HUES48 (cell line): Measurements from ENCODE around the gene KCNK5.

ENCODE experiments used
- H3K27ac ChIP-seq: one replicate; pipeline ENCODE4 v1.7.0; 2013; ENCODE audit warnings: low read depth, low read length, inconsistent platforms
- H3K27me3 ChIP-seq: 2 replicates; pipeline ENCODE4 v1.6.1; 2013; ENCODE audit warnings: mild to moderate bottlenecking, low read length; ENCODE audit not compliant: control insufficient read depth, insufficient read depth
- H3K36me3 ChIP-seq: 2 replicates; pipeline ENCODE4 v1.6.1; 2013; ENCODE audit warnings: low read length; ENCODE audit not compliant: control insufficient read depth, insufficient read depth
- H3K4me1 ChIP-seq: 2 replicates; pipeline ENCODE4 v1.6.1; 2013; ENCODE audit warnings: mild to moderate bottlenecking, low read length; ENCODE audit not compliant: control insufficient read depth, insufficient read depth
- H3K4me3 ChIP-seq: 2 replicates; pipeline ENCODE4 v1.5.1; 2013; ENCODE audit warnings: mild to moderate bottlenecking, low read depth, low read length
- H3K9ac ChIP-seq: 2 replicates; pipeline ENCODE4 v1.6.1; 2013; ENCODE audit warnings: mild to moderate bottlenecking, low read depth, low read length, moderate library complexity
- H3K9me3 ChIP-seq: 2 replicates; pipeline ENCODE4 v1.6.1; 2013; ENCODE audit warnings: low read length; ENCODE audit not compliant: control insufficient read depth, insufficient read depth

Gene KCNK5

DNA sequence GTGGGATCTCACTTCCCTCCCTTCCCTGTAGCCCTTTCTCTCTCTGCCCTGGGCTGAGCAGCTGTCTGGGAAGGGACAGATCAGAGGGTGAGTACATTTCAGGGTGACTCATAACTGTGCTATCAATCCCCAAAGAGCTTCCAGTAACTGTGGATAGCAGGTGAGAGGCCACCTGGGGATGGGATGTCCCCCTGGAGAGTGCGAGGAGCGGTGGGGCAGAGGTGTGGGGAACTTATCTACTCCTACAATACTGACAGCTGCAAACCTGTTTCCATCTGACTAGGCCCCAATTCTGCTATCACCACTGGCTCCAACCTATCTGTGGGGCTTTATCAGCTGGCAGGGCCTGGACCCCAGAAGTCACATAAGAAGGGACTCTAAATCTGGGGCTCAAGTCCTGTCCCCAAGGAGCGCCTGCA is 32.6 kb downstream of the KCNK5 start:
- Histone ChIP-seq H3K4me3 (no peak overlapping the region), H3K27me3 (no peaks in the 10 kb centered on the region), H3K9me3 (no peaks in the 10 kb centered on the region), H3K36me3 (peaks cover 46% of the 10 kb centered on the region), H3K27ac (no peak overlapping the region), H3K4me1 (no peaks in the 10 kb centered on the region), H3K9ac (no peak overlapping the region)

GRCh38 chr6:39195792-39196385 is 33.4 kb downstream of the KCNK5 start:
- Histone ChIP-seq H3K4me1 (no peaks in the 10 kb centered on the region), H3K27me3 (no peaks in the 10 kb centered on the region), H3K36me3 (peaks cover 54% of the 10 kb centered on the region), H3K9ac (no peak overlapping the region), H3K27ac (no peak overlapping the region), H3K9me3 (no peaks in the 10 kb centered on the region), H3K4me3 (no peak overlapping the region)

GRCh38 chr6:39194466-39194865 is 34.8 kb downstream of the KCNK5 start:
- H3K9ac ChIP-seq = no peak overlapping the region
- no peaks in the 10 kb centered on the region for H3K9me3 ChIP-seq
- H3K27ac ChIP-seq = no peak overlapping the region
- no peaks in the 10 kb centered on the region for H3K27me3 ChIP-seq
- peaks cover 60% of the 10 kb centered on the region for H3K36me3 ChIP-seq
- H3K4me3 ChIP-seq = no peak overlapping the region
- H3K4me1 ChIP-seq = no peaks in the 10 kb centered on the region

DNA sequence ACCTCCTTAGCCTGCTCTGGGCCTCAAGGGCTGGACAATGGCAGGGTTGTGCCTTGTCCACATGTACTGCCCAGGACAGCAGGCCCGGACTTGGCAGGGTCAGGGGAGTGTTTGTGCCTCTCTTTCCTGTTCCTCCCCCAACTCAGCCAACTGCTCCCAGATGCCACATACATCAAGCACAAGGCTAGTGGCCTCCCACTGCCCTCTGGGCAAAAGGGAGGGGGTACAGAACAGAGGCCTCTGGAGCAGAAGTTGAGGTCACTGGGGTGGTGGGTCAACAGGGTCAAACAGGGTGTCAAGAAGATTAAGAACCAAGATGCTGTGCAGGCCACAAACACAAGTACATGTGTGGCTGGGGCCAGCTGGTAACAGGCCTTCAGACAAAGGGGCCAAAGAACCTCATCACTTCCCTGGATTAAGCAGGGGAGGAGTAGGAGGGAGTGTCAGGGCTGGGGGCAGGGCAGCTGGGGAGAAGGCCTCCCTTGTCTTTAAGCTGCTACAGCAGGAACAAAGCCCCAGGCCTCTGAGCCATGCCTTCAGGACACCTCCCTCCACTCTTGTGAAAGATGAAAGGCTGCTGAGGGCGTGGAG is 36.0 kb downstream of the KCNK5 start:
- Histone ChIP-seq H3K27ac (no peak overlapping the region), H3K9ac (no peak overlapping the region), H3K4me3 (no peak overlapping the region), H3K9me3 (no peaks in the 10 kb centered on the region), H3K4me1 (no peaks in the 10 kb centered on the region), H3K36me3 (peaks cover 71% of the 10 kb centered on the region), H3K27me3 (no peaks in the 10 kb centered on the region)

GRCh38 chr6:39192736-39193135 is 36.5 kb downstream of the KCNK5 start:
- H3K9ac ChIP-seq = no peak overlapping the region
- peaks cover 74% of the 10 kb centered on the region for H3K36me3 ChIP-seq
- no peaks in the 10 kb centered on the region for H3K4me1 ChIP-seq
- no peak overlapping the region for H3K27ac ChIP-seq
- H3K27me3 ChIP-seq = no peaks in the 10 kb centered on the region
- no peak overlapping the region for H3K4me3 ChIP-seq
- no peaks in the 10 kb centered on the region for H3K9me3 ChIP-seq

DNA sequence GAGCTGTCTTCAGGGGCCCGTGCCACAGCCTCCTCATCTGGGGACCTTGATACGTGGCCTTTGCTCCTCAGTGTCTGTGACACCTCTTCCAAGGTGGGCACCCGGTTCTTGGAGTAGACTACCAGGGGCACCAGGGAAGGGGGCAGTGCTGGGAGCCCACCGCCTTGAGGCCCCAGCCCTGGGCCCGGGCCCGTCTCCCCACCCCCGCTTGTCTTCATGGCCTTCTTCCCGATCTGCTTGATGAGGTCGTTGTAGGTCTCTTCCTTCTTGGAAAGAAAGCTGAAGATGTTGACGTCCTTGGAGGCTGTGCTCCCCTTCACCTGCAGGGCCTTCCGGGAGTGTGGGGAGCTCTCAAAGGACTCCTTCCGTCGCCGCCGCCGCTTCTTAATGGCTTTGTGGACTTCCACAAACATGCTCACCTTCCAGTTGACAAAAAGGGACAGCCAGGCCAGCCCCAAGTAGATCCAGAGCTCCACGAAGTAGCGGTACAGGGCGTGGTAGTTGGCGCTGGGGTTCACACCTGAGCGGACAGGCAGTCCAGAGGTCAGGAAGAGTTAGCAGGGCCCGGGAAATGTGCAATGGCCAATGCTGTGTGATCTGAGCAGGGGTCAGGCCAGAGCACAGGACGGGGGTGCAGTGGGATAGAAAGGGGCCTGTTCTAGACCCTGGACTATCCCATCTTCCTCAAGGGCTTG is 37.9 kb downstream of the KCNK5 start:
- no peak overlapping the region for H3K27ac ChIP-seq
- H3K9ac ChIP-seq = no peak overlapping the region
- H3K4me3 ChIP-seq = no peak overlapping the region
- no peaks in the 10 kb centered on the region for H3K4me1 ChIP-seq
- peaks cover 78% of the 10 kb centered on the region for H3K36me3 ChIP-seq
- no peaks in the 10 kb centered on the region for H3K9me3 ChIP-seq
- H3K27me3 ChIP-seq = no peaks in the 10 kb centered on the region

GRCh38 chr6:39190545-39191235 is 38.6 kb downstream of the KCNK5 start:
- Histone ChIP-seq H3K27ac (no peak overlapping the region), H3K36me3 (peaks cover 75% of the 10 kb centered on the region), H3K4me1 (no peaks in the 10 kb centered on the region), H3K9me3 (no peaks in the 10 kb centered on the region), H3K9ac (no peak overlapping the region), H3K27me3 (no peaks in the 10 kb centered on the region), H3K4me3 (no peak overlapping the region)

DNA sequence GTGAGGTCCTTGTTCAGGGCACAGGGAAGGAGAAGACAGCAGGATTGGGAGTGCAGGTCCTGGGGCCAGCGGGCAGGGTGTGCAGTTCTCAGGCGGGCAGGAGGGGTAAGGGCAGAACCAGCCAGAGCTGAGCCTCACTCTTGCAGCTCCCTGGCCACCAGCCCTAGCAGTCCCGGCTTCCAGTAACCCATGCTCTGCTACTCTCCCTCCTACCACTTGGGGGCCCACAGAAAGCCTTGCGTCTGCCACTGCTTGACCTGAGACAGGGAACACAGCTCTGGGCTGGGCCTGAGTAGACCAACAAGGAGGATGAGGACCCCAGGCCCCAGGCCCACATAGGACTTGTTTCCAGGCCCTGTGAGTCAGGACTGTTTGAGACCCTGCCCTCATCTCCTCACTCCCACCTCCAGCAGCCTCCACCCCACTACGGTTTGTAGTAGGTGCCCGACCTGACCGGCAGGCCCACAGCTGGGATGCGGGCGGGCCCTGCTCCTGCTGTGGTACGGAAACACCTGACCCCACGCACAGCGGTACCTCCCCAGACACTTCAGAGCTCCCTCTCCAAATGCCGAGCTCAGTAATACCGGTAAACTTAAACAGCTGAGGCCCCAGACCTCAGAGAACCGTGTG is 39.2 kb downstream of the KCNK5 start:
- Histone ChIP-seq H3K4me3 (no peak overlapping the region), H3K9me3 (no peaks in the 10 kb centered on the region), H3K36me3 (peaks cover 68% of the 10 kb centered on the region), H3K27me3 (no peaks in the 10 kb centered on the region), H3K9ac (no peak overlapping the region), H3K27ac (no peak overlapping the region), H3K4me1 (no peaks in the 10 kb centered on the region)

- Histone ChIP-seq H3K27ac (no peak overlapping the region), H3K4me1 (no peaks in the 10 kb centered on the region), H3K27me3 (no peaks in the 10 kb centered on the region), H3K9ac (no peak overlapping the region), H3K36me3 (peaks cover 59% of the 10 kb centered on the region), H3K4me3 (no peak overlapping the region), H3K9me3 (no peaks in the 10 kb centered on the region)
Observed at GRCh38 chr6:39189131-39189530, 40.1 kb downstream of the KCNK5 start.

- H3K9ac ChIP-seq = no peak overlapping the region
- H3K4me1 ChIP-seq = no peaks in the 10 kb centered on the region
- no peak overlapping the region for H3K4me3 ChIP-seq
- no peak overlapping the region for H3K27ac ChIP-seq
- H3K36me3 ChIP-seq = peaks cover 54% of the 10 kb centered on the region
- no peaks in the 10 kb centered on the region for H3K9me3 ChIP-seq
- H3K27me3 ChIP-seq = no peaks in the 10 kb centered on the region
Observed at GRCh38 chr6:39188571-39188970, 40.7 kb downstream of the KCNK5 start.

DNA sequence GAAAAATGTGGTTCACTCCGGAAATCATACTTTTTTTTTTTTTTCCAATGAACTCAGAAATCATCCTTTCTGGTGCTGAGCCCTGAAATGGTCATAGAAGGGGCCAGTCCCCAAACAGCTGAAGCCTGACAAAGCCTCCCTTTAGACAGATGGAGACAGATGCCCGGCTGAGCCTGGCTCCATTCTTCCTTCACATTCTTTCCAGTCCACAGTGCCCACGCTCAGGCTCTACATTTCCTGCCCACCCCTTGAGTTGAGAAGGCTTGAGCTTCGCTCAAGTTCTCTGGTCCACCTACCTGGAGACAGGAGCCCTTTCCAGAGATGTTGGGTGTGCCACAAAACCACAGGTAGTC is 41.2 kb downstream of the KCNK5 start:
- Histone ChIP-seq H3K27ac (no peak overlapping the region), H3K27me3 (no peaks in the 10 kb centered on the region), H3K9ac (no peak overlapping the region), H3K4me3 (no peak overlapping the region), H3K36me3 (peaks cover 49% of the 10 kb centered on the region), H3K4me1 (no peaks in the 10 kb centered on the region), H3K9me3 (no peaks in the 10 kb centered on the region)
